HFFc6 (cell line): ENCODE results near the gene ISCU. TPM values are rescaled to one million over a fixed set of nuclear protein-coding genes. Genes with fewer than 3 reads are reported as not detected.

Source experiments
- DNase-seq: peaks from one replicate; pipeline ENCODE4 v3.0.0-alpha.2; 2018
- H3K27ac Mint-ChIP-seq: 2 replicates; pipeline ENCODE4 v1.8.0; 2020; ENCODE audit warnings: mild to moderate bottlenecking, mixed read lengths
- H3K27me3 Mint-ChIP-seq: 2 replicates; pipeline ENCODE4 v1.8.0; 2021; ENCODE audit warnings: mild to moderate bottlenecking, moderate library complexity, mixed read lengths; ENCODE audit not compliant: insufficient read depth
- H3K36me3 Mint-ChIP-seq: 2 replicates; pipeline ENCODE4 v1.8.0; 2021; ENCODE audit warnings: low read depth, mixed read lengths
- H3K4me1 Mint-ChIP-seq: 2 replicates; pipeline ENCODE4 v1.8.0; 2020; ENCODE audit warnings: low read depth, mixed read lengths
- H3K4me3 Mint-ChIP-seq: 2 replicates; pipeline ENCODE4 v1.8.0; 2020; ENCODE audit warnings: mild to moderate bottlenecking, moderate library complexity, mixed read lengths
- H3K9me3 Mint-ChIP-seq: 2 replicates; pipeline ENCODE4 v1.8.0; 2020; ENCODE audit warnings: mild to moderate bottlenecking, mixed read lengths
- total RNA-seq, 6 experiments: library from RNA; stranded (reverse); fragmentation: NEBNext Ultra II Directional; extraction: Animal tissue kit (Norgen Biotek cat#: 25700); gene quantifications; 2 replicates in 1 of 6; 3 replicates in 5 of 6; pipeline ENCODE4 v1.2.3, GENCODE V29; 2021
- TF ChIP-seq, protein P1 (sequence below): fragments of 200-600 bp; sonication (generic); IDR thresholded peaks from 2 replicates; pipeline ENCODE4 v1.5.0; 2021; ENCODE audit warnings: antibody characterized with exemption, mild to moderate bottlenecking

ISCU gene
- total RNA-seq, 6 experiments from 2014 or later: 100 to 128 (median 107) TPM

DNA sequence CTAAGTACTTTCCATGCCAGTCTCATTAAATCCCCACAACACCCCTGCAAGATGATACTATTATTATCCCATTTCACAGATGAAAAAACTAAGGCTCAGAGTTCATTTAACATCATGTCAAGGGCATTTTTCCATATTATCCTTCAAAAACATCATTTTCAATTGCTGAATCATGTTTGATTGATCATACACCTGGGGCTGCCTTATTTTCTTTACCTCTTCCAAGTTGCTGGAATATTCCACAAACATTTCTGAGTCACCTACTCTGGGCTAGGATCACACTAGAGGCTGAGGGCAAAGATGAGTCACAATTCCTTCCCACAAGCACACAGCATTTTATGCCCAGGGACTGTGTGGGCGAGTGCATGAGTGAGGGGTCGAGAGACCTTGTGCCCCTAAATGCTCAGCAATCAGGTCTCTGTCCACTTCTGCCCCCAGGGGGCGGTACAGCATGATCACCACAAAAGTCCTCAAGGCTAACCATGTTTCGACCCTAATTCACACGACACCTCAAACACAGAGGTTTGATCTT lies 49.6 kb downstream of the ISCU start:
- peaks cover 12% of the 10 kb centered on the region for H3K36me3 Mint-ChIP-seq
- DNase-seq: peak; percentile 81
- peaks cover 51% of the 10 kb centered on the region for H3K4me1 Mint-ChIP-seq
- no peak overlapping the region for H3K4me3 Mint-ChIP-seq
- H3K27me3 Mint-ChIP-seq: peaks cover 2% of the 10 kb centered on the region; the same call in 1 of the 2 replicates
- TF ChIP-seq, protein P1, sequence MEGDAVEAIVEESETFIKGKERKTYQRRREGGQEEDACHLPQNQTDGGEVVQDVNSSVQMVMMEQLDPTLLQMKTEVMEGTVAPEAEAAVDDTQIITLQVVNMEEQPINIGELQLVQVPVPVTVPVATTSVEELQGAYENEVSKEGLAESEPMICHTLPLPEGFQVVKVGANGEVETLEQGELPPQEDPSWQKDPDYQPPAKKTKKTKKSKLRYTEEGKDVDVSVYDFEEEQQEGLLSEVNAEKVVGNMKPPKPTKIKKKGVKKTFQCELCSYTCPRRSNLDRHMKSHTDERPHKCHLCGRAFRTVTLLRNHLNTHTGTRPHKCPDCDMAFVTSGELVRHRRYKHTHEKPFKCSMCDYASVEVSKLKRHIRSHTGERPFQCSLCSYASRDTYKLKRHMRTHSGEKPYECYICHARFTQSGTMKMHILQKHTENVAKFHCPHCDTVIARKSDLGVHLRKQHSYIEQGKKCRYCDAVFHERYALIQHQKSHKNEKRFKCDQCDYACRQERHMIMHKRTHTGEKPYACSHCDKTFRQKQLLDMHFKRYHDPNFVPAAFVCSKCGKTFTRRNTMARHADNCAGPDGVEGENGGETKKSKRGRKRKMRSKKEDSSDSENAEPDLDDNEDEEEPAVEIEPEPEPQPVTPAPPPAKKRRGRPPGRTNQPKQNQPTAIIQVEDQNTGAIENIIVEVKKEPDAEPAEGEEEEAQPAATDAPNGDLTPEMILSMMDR: peak; percentile 79
- H3K27ac Mint-ChIP-seq: peak overlapping the region; percentile 77
- peaks cover 6% of the 10 kb centered on the region; the same call in 1 of the 2 replicates for H3K9me3 Mint-ChIP-seq

DNA sequence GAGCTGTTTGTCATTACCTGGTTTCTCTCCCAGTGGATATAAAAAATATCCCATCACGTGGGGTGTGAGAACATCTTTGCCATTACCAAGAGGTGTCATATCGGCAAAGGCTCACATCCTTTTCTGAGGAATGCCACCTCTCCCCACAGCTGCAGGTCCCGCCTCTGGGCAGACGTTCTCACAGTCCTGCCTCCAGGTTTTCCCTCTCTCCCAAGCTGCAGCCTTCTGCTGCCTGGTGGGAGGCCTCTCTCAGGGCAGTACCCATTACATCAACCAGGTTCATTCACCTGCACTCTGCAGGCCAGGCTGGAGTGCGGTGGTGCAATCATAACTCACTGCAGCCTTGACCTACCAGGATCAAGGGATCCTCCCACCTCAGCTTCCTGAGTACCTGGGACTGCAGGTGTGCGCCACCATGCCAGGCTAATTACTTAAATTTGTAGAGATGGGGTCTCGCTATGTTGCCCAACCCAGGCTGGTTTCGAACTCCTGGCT lies 50.4 kb downstream of the ISCU start:
- H3K4me3 Mint-ChIP-seq: no peak overlapping the region
- peaks cover 12% of the 10 kb centered on the region for H3K36me3 Mint-ChIP-seq
- H3K4me1 Mint-ChIP-seq: peaks cover 60% of the 10 kb centered on the region
- H3K27me3 Mint-ChIP-seq: peaks cover 2% of the 10 kb centered on the region; the same call in 1 of the 2 replicates
- no peak overlapping the region; the same call in 1 of the 2 replicates for H3K27ac Mint-ChIP-seq
- TF ChIP-seq, protein P1: no peak
- H3K9me3 Mint-ChIP-seq: peaks cover 6% of the 10 kb centered on the region; the same call in 1 of the 2 replicates
- no peak for DNase-seq

DNA sequence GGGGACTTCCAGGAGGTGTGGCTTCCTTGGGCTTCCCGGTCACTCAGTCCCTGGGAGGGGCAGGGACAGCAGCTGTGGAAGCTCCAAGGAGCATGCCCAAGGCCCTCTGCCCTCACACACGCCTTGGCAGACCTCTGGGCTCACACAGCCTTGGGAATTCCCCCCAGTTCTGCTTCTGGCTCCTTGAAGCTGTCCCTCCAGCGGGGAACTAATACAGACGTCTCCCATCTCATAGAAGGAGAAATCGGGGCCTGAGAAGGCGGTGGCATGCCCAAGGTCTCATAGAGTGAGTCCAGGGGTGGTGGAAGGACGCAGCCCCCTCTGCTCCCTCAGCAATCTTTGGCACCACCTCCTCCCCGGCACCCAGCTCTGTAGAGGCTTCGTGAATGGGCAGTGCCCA lies 51.2 kb downstream of the ISCU start:
- Mint-ChIP-seq H3K9me3 (peaks cover 6% of the 10 kb centered on the region; the same call in 1 of the 2 replicates), H3K4me3 (no peak overlapping the region), H3K4me1 (peaks cover 67% of the 10 kb centered on the region), H3K36me3 (peaks cover 12% of the 10 kb centered on the region), H3K27ac (no peak overlapping the region), H3K27me3 (peaks cover 2% of the 10 kb centered on the region; the same call in 1 of the 2 replicates)
- no peak for DNase-seq
- TF ChIP-seq, protein P1: no peak

DNA sequence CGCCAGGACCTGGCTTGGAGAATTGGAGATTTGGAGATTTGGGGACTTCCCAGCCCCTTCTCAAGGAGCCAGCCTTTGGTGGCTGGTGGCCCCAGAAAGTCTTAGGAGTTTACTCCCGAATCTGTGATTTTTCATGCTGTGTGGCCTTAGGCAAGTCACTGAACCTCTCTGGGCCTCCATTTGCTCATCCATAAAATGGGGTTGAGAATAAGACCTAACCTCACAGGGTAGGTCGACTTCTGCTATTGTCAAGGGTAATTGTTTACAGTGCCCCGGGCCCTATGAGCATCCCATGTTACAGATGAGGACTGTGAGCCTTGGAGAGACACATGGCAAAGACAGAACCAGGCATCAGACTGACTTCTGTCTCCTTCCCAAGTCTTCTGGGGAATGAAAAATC lies 51.6 kb downstream of the ISCU start:
- no peaks in the 10 kb centered on the region for H3K27me3 Mint-ChIP-seq
- no peak for DNase-seq
- TF ChIP-seq, protein P1: no peak
- H3K4me1 Mint-ChIP-seq: peaks cover 67% of the 10 kb centered on the region
- H3K36me3 Mint-ChIP-seq: peaks cover 12% of the 10 kb centered on the region
- no peak overlapping the region for H3K27ac Mint-ChIP-seq
- H3K9me3 Mint-ChIP-seq: peaks cover 6% of the 10 kb centered on the region; the same call in 1 of the 2 replicates
- no peak overlapping the region for H3K4me3 Mint-ChIP-seq

DNA sequence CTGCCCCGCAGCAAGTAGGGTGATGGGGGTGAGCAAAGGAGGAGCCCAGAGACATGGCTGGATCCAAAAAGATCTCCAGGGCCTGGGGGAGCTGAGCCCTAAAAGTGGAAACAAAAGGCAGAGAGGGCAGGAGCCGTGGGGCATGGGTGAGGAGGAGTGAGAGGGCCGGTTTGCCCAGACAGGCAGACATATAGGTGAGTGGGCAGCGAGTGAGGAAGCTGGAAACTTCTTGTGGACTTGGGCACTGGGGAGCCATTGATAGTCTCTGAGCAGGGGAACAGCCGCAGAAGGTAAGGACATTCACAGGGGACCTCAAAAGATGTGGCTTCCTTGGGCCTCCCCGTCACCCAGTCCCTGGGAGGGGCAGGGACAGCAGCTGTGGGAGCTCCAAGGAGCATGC lies 52.2 kb downstream of the ISCU start:
- Mint-ChIP-seq H3K27me3 (no peaks in the 10 kb centered on the region; the same call in 1 of the 2 replicates), H3K4me3 (no peak overlapping the region), H3K36me3 (peaks cover 12% of the 10 kb centered on the region), H3K27ac (no peak overlapping the region), H3K9me3 (peaks cover 6% of the 10 kb centered on the region; the same call in 1 of the 2 replicates), H3K4me1 (peaks cover 64% of the 10 kb centered on the region)
- TF ChIP-seq, protein P1: no peak
- DNase-seq: no peak
